ENCODE measurements around the gene APOBR.
"Not testable (repeated sequence)": the region's sequence is repeated elsewhere in the genome, so short reads cannot be mapped to it uniquely, and the experiment has no call there.

APOBR gene, protein sequence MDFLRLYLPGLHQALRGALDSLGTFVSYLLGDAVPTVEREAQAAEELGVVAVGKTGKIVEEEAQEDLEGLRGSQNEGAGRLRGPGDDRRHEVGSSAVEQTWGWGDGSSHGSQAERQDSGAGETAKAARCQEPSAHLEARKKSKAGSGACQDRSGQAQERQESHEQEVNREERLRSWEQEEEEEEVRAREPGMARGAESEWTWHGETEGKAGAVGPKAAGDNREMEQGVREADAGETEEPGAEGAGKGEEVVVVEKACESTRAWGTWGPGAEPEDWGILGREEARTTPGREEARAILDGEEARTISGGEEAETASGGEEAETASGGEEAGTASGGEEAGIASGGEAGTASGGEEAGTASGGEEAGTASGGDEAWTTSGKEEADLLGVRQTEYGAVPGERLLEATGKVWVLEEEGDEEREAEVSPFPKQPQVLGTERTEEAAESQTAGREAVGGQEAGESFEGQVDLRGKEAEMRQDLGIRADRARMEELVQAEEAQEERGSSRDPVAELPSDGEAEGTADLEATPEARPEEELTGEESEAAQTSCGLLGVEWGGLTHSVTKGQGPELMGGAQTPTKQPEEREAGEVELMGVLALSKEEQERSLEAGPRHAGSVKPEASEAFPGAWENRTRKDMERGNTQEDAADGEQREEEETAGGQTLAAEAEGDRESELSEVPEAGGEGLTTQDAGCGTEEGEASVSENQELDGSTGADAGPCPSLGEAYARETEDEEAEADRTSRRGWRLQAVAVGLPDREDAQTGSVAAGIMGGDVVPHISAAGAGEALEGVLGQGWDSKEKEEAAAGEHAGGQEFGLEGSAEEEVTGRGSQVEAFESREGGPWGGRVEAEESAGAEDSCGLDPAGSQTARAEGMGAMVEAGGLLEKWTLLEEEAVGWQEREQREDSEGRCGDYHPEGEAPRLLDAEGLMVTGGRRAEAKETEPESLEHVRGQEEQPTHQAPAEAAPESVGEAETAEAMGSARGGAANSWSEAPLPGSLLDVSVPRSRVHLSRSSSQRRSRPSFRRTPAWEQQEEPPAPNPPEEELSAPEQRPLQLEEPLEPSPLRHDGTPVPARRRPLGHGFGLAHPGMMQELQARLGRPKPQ

DNA sequence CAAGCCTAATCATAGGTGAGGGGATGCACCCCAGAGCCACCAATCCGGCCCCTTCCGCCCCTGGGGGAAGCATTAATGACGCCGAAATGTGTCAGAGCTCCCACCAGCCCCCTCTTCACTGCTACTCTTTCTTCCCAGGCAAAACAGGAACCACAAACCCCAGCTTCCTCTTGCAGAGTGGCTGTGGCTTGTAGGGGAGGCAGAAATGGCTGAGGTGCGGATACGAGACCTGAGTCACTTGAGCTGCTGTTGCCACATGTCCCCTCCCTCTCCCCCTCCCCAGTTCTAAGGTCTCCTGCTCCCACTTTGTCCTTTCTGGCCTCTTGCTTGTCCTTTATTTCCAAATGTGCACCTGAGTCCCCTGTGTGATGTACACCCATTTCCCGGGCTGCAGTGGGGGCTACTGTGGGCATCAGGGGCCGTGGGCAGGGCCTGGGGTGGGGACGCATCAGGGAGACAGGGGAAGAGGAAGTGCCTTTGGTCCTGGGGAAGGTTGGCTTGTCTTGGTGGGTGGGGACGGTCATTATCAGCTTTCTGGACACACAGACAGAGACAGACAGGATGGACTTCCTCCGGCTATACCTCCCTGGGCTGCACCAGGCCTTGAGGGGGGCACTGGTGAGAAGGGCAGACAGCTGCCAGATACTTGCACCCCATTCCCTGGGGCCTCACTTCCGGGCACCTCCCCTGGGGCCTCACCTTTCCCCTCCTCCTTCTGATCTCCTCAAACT lies at the start of gene APOBR:
Gene APOBR, plus strand, starts transcription at position 523 of the 731 bp plus-strand sequence. Its CDS starts 39 bp downstream, at position 562.
- DNase-seq (ENCODE audit: low spot score): peak; percentile 93

DNA sequence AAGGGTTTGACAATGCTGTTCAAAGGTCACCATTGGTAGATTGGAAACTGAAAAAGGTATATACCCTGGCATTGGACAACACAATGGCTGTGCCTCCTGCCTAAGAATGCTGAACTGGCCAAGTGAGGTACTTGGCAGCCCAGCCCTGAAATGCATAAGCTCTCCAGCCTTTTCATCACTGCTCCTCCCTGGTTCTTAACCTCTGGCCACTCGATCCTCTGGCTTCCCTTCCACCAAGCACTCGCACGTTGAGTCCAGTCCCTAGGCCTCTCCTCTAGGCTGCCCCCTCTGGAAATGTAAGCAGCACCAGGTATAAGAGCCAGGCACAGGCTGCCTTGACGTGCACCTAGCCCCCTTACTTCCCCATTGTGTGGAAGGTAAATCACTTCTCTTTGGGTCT lies 48.1 kb upstream of the APOBR start:
- not testable (repeated sequence) for DNase-seq (ENCODE audit: low spot score)

DNA sequence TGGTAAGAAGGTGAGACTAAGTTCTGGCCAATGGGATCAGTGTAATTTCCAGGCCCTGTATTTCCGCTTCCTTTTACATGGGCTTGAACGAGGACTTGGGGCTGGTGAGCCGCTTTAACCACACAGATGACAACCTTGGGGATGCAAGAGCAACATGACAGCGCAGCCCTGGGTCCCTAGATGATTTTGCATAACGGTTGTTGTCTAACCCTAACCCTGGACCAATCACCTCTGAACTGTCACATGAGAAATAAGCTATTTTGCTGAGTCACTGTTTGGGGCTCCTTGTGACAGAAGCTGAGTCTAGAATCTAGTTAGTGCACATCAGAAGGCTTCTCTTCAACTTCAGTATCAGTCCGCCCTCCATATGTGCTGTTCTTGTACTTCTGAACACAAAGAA lies 47.4 kb upstream of the APOBR start:
- DNase-seq (ENCODE audit: low spot score): not testable (repeated sequence)

DNA sequence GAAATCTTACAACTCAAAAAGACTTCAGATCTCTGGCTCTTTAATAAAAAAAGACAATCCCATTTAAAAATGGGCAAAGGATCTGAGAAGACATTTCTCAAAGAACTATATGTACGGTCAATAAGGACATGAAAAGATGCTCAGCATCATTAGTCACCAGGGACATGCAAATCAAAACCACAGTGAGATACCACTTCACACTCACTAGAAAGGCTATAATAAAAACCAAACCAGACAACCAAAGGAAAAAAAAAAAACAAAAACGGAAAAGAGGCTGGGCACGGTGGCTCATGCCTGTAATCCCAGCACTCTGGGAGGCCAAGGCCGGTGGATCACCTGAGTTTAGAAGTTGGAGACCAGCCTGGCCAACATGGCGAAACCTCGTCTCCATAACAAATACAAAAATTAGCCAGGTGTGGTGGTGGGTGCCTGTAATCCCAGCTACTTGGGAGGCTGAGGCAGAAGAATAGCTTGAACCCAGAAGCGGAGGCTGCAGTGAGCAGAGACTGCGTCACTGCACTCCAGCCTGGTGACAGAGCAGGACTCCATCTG lies 20.7 kb upstream of the APOBR start:
- no peak for DNase-seq (ENCODE audit: low spot score)

DNA sequence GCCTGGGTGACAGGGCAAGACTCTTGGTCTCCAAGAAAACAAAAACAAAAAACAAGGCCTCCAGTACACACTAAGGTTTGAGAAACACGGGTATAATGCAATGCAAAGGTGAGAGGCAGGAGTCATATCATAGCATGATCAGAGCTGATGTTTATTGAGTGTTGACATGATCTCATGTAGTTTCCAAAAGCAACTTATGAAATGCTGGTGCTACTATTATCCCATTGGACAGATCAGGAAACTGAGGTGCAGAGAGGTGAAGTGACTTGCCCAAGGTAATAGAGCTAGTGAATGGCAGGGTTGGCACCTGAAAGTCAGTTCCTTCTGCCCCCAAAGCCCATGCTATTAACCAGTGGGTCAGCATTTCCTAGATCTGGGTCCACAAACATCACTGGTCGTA lies 19.2 kb upstream of the APOBR start:
- DNase-seq (ENCODE audit: low spot score): no peak

DNA sequence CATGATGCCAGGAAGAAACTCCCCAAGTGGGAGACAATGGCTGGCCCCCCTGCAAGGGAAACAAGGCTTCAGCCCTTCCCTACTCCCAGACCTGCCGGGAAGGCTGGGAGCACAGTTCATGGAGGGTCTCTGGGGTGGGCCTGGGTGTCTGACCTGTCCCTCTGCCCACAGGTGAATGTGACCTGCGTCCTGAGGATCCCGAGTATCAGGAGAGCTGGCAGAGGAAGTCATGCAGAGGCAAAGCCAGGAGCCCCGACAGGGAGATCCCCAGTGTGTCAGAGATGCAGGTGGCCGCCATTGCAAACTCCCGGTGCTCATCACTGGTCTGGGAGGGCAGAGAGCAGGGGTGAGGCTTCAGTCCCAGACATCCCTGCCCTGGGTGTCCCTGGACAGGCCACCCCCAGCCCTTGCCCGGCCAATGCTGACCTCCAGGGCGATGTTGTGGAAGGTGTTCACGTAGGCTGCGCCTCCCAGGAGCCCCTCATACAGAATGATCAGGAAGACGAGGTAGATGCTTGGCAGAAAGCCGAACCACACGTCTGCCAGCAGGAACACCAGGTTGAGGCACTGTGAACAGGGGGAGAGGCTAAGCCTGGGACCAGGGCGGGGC lies 17.0 kb upstream of the APOBR start:
- DNase-seq (ENCODE audit: low spot score): no peak

DNA sequence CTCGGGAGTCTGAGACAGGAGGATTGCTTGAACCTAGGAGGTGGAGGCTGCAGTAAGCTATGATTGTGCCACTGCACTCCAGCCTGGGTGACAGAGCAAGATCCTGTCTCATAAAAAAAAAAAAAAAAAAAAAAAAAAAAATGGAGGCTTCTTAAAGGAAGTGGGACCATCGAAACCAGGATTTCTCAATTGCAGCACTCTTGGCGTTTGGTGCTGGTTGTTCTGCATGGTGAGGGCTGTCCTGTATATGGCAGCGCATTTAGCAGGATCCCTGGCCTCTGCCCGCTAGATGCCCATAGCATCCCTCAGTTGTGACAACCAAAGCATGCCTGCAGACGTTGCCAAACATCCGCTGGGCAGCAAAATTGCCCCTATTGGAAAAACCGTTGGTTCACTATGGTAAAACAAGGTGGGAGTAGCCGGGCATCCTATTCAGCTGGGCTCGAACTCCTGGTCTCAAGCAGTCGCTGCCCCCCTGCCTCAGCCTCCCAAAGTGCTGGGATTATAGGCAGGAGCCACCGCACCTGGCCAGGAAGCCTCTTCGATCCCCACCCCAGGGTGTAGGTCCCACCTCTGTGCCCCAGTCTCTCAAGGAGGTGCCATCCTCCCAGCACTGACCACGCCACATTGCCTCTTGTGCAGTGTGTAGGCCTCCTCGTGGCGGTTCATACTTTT lies 15.8 kb upstream of the APOBR start:
- DNase-seq (ENCODE audit: low spot score): no peak

DNA sequence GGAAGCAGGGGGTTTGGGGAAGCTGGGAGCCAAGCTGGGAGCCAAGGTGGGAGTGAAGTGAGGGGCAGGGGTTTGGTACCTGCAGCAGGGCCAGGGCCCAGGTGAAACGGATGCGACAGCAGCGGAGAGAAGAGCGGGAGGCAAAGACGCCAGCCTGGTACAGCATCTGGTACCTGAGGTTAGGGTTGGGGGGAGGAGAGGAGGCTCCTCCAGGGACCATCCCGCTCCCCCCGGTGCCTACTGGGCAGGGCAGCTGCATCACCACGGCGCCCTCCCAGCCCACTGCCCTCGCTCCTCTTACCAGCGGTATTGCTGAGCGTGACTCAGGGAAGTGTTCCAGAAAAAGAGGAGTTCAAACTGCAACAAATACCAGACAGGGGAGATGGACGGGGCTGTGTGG lies 12.4 kb upstream of the APOBR start:
- no peak for DNase-seq (ENCODE audit: low spot score)

DNA sequence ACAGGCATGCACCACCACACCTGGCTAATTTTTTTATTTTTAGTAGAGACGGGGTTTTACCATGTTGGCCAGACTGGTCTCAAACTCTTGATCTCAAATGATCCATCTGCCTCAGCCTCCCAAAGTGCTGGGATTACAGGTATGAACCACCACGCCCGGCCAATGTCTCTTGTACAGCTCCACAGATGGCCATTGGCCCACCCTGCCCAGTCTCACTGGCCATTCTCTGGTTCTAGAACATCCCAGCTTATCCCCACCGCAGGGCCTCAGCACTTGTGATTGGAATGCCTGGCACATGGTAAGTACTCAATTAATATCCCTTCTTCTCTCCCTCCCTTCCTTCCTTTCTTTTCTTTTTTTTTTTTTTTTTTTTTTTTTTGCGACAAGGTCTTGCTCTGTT lies 11.1 kb upstream of the APOBR start:
- not testable (repeated sequence) for DNase-seq (ENCODE audit: low spot score)

DNA sequence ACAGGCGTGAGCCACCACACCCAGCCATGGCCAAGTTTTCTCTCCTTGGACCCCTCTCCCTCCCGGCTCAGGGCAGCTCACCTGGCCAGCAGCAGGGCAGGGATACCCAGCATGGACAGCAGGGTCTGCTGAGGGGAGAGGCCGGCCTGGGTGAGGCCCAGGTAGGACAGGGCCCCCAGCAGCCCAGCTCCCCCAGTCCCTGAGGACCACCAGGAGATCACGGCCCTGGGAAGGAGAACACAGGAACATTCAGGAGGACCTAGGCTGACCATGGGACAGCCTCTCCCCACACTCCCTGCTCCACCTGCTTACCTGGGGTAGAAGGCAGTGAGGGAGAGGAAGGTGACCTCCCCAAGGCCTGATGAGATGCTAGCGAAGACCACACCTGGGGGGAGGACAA lies 8.2 kb upstream of the APOBR start:
- no peak for DNase-seq (ENCODE audit: low spot score)

DNA sequence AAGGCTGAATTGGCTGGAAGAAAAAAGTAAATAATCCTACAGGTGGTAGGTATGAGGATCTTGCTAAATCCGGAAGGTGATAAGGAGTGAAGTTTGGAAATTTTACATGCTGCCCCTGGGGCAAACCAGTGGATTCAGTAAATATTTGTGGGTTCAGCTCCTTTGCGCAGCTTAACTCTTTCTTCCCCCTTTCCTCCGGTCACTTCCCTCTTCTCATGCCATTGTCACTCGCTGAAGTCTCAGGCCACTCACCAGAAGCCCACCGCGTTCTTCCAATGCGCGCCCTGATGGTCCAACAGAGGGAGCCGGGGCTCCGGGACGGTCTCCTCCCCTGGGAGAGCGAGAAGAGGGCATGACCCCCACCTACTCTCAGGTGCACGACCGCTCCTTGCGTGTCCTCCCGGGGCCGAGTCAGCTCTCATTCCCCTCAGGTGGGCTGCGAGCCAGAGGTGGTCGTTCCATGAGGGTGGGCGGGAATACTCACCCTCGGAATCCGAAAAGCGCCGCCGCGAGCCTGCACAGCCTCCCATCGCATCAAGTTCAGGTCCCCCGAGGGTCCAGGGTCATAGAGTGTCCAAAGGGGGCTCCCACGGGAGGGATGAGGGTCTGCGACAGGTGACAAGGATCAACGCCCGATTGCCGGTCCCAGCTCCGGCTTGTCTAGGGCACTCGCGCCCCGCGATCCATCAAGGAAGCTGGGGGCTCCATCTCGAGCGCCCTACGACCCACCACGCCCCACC lies 3.0 kb upstream of the APOBR start:
- no peak for DNase-seq (ENCODE audit: low spot score)

DNA sequence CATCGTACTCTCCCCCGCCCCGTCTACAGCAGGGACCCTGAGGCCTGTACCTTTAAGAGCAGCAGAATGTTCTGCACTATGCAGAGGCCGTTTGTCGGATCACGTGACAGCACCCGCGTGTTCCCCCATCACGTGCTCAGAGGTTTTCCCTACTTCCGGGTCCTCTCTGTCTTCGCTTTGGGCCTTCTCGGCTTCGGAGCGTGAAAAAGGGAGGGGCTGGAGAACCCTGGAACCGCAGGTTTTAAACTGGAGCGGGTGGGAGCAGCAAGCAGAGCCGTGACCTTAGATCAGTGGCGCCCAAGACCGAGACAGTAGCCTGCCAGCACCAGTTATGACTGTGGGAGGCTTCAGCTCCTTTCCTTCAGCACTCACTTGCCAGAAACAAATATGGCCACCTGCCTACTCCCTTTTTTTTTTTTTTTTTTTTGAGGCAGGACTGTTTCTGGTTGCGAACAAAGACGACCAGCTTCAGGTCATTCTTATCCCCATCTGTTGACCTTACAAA lies 2.4 kb upstream of the APOBR start, which contains the start of gene CLN3:
Gene CLN3, minus strand, starts transcription at position 105 of the 505 bp plus-strand sequence. CDS start 315 bp downstream, outside the sequence.
- peak; percentile 94 for DNase-seq (ENCODE audit: low spot score)

DNA sequence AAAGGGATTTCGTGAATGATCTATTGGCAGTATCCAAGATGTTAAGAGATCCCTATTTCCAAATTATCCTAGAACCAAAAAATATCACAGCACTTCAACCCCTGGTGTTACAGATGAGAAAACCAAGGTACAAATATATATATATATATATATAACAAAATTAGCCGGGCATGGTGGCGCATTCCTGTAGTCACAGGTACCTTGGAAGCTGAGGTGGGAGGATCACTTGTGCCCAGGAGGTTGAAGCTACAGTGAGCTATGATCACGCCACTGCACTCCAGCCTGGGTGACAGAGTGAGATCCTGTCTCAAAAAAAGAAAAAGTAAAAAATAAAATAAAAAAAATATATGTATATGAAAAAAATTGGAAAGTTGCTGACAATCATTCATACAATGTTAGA lies 1.9 kb upstream of the APOBR start:
- DNase-seq (ENCODE audit: low spot score): no peak

DNA sequence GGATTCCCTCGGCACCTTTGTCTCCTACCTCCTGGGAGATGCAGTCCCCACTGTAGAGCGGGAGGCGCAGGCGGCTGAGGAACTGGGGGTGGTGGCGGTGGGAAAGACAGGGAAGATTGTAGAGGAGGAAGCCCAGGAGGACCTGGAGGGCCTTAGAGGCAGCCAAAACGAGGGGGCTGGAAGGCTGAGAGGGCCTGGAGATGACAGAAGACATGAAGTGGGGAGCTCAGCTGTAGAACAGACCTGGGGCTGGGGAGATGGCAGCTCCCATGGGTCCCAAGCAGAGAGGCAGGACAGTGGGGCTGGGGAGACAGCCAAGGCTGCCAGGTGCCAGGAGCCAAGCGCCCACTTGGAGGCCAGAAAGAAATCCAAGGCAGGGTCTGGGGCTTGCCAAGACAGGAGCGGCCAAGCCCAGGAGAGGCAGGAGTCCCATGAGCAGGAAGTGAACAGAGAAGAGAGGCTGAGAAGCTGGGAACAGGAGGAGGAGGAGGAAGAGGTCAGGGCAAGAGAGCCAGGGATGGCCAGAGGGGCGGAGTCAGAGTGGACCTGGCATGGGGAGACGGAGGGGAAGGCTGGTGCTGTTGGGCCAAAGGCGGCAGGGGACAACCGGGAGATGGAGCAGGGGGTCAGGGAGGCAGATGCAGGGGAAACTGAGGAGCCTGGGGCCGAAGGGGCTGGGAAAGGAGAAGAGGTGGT lies 803 bp downstream of the APOBR start:
- no peak for DNase-seq (ENCODE audit: low spot score)

DNA sequence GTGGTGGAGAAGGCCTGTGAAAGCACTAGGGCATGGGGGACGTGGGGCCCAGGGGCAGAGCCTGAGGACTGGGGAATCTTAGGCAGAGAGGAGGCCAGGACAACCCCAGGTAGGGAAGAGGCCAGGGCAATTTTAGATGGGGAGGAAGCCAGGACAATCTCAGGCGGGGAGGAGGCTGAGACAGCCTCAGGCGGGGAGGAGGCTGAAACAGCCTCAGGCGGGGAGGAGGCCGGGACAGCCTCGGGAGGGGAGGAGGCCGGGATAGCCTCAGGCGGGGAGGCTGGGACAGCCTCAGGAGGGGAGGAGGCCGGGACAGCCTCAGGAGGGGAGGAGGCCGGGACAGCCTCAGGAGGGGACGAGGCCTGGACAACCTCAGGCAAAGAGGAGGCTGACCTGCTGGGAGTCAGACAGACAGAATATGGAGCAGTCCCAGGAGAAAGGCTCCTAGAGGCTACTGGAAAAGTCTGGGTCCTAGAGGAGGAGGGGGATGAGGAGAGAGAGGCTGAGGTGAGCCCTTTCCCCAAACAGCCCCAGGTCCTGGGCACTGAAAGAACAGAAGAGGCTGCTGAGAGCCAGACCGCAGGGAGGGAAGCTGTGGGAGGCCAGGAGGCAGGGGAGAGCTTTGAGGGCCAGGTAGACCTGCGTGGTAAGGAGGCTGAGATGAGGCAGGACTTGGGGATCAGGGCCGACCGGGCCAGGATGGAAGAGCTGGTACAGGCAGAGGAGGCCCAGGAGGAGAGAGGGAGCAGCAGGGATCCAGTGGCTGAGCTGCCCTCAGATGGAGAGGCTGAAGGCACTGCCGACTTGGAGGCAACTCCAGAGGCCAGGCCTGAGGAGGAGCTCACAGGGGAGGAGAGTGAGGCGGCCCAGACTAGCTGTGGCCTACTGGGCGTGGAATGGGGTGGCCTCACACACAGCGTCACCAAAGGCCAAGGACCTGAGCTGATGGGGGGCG lies 1.6 kb downstream of the APOBR start:
- DNase-seq (ENCODE audit: low spot score): no peak

DNA sequence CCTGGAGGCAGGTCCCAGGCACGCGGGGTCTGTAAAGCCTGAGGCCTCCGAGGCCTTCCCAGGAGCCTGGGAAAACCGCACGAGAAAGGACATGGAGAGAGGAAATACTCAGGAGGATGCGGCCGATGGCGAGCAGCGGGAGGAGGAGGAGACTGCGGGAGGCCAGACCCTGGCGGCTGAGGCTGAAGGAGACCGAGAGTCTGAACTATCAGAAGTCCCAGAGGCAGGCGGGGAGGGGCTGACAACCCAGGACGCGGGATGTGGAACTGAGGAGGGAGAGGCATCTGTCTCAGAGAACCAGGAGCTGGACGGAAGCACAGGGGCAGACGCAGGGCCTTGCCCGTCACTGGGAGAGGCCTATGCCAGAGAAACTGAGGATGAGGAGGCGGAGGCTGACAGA lies 2.4 kb downstream of the APOBR start:
- DNase-seq (ENCODE audit: low spot score): no peak

DNA sequence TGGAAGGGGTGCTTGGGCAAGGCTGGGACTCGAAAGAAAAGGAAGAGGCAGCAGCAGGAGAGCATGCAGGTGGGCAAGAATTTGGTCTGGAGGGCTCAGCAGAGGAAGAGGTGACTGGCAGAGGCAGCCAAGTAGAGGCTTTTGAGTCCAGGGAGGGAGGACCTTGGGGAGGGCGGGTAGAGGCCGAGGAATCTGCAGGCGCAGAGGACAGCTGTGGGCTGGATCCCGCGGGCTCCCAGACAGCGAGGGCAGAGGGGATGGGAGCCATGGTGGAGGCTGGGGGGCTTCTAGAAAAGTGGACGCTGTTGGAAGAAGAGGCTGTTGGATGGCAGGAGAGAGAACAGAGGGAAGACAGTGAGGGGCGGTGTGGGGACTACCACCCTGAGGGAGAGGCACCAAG lies 2.9 kb downstream of the APOBR start:
- DNase-seq (ENCODE audit: low spot score): no peak

Measured in activated CD4-positive, alpha-beta T cell treated with anti-CD3 and anti-CD28 coated beads, Interleukin-2, Interleukin-4, amounts not matched to agents 100 ng/mL and 50 ng/mL, durations not matched to agents 16 hours and 8 hours (primary cell).